NOMO-1 (cell line): Measurements from ENCODE around the gene SCFD2.
"Not testable (repeated sequence)": the region's sequence is repeated elsewhere in the genome, so short reads cannot be mapped to it uniquely, and the experiment has no call there.

Experiments used
- DNase-seq, 2 experiments: peaks; one replicate each; lab custom pipeline; 2025; ENCODE audit not compliant: unreplicated experiment in 2 of 2; lab: John Stamatoyannopoulos, UW

Gene SCFD2

DNA sequence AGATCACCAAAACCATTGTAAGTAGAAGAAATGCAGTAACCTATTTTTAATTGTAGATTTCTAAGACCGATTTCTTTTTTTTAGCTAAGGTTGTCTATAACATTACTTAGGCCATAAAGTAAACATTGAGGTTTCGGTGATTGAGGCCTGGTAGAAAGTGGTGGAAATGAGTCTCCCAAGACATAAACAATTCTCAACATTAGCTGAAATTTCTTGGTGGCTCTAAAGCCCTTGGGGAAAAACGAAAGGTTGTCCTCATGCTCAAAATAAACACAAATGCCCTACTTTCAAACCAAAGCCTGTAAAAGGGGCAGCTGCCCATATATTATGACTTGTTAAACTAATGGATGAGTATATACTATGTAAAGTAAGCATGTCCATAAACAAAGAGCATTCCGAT lies 98.8 kb downstream of the SCFD2 start:
- no peak for DNase-seq

DNA sequence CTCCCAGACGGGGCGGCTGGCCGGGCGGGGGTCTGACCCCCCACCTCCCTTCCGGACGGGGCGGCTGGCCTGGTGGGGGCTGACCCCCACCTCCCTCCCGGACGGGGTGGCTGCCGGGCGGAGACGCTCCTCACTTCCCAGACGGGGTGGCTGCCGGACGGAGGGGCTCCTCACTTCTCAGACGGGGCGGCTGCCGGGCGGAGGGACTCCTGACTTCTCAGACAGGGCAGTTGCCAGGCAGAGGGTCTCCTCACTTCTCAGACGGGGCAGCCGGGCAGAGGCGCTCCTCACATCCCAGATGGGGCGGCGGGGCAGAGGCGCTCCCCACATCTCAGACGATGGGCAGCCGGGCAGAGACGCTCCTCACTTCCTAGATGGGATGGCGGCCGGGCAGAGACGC lies 109.9 kb downstream of the SCFD2 start:
- DNase-seq = not testable (repeated sequence)

DNA sequence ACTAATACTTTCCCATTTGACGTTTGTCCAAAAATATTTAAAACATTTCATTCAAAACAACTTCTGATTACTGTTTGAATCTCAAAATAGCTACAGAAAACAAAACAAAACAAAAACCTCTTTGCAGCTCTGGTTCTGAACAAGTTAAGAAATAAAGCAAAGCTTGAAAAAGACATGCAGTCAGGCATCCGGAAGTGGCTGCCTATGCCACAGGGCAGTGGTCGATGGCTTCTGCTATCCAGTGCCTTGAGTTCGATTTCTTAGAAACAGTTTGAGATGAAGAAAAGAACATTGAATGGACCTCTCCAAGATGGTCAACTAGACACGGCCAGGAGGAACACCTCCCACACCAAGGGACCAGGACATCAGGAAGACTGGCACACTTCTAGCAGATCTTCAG lies 125.3 kb downstream of the SCFD2 start:
- no peak for DNase-seq

DNA sequence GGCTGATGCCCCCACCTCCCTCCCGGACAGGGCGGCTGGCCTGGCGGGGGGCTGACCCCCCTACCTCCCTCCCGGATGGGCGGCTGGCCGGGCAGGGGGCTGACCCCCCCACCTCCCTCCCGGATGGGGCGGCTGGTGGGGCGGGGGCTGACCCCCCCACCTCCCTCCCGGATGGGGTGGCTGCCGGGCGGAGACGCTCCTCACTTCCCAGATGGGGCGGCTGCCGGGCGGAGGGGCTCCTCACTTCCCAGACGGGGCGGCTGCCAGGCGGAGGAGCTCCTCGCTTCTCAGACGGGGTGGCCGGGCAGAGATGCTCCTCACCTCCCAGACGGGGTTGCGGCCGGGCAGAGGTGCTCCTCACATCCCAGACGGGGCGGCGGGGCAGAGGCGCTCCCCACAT lies 127.5 kb downstream of the SCFD2 start:
- not testable (repeated sequence) for DNase-seq

- not testable (repeated sequence) for DNase-seq
Observed at GRCh38 chr4:53237811-53238210, 128.1 kb downstream of the SCFD2 start.

GRCh38 chr4:53236624-53237023 lies 129.2 kb downstream of the SCFD2 start:
- DNase-seq = not testable (repeated sequence)

DNA sequence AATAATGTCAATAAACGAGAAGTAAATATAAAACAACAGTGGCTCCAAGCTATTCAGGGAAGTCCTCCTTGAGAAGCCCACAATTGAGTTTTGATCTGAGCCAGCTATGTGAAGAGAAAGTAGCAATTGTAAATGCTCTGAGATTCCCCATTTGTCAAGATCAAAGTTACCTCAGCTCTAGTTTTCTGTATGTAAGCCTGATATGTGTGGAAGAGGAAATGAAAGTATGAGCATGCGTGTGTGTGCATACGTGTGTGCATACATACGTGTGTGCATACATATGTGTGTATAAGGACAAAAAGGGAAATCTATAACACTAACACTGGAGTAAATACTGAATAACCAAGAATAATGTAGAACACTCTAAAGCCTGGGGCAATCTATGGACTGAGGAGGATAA lies 130.3 kb downstream of the SCFD2 start:
- DNase-seq = no peak

DNA sequence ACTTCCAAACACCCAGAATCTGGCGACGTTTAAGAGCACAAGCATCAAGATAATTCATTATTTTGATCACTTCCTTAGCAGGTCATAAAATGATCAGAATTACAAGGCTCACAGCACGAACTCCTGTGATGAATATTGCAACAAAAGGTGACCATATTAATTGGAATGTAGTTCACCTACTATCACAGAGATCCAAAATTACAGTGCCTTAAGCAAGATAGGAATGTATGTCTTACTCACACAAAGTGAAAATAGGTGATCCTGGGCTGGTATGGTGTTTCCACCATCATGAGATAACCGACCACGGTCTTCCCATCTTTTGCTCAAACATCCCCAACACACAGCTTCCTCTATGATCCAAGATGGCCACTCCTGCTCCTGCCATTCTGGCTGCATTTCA lies 131.2 kb downstream of the SCFD2 start:
- no peak for DNase-seq

- no peak for DNase-seq
Observed at GRCh38 chr4:53234111-53234510, 131.8 kb downstream of the SCFD2 start.

DNA sequence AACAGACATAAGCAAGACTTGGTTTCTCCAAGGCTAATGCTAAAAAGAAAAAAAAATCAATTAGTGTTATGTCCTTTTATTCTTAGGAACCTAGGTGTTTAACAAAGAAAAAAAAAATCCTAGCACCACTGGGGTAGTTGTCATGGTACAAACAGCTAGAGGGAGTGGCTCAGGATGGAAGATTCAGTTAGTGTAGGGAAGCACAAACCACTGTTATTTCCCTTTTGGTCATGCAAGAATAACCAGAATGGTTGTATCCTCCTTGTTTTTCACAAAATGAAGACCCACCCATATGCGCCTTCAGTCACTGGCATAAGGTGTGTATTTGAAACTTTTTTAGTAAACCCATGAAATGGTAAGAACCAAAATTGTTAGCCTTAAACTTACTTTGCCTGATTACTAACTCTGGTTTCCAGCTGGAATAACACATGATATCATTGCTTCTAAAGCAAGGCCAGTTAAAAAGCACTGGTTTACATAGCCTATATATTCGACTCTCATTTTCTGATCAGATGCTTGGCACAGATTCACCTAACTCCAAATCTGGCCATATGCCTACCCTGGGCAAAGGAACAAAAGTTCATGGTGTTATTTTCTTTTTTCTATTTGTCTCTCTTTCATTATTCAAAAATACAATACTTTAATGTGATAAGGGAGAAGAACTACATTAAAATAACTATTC lies 132.6 kb downstream of the SCFD2 start:
- no peak for DNase-seq

DNA sequence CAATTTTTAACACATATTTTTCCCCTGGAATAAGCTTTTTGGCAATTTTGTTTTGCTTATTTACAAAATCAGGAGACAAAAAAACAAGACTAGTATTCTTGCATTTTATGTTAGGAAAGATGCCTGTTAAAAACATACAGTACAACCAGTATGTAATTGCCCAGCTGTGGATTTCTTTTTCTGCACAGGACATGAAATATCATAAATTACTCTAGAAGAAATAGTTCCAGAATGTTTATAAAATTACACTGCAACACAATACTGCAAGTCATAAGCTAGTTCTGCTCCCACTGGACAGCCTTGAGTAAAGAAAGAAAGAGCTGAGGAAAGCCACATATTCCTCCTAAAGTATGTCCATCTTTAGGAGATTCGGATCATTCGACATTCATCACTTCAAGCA lies 133.5 kb downstream of the SCFD2 start:
- DNase-seq = no peak

DNA sequence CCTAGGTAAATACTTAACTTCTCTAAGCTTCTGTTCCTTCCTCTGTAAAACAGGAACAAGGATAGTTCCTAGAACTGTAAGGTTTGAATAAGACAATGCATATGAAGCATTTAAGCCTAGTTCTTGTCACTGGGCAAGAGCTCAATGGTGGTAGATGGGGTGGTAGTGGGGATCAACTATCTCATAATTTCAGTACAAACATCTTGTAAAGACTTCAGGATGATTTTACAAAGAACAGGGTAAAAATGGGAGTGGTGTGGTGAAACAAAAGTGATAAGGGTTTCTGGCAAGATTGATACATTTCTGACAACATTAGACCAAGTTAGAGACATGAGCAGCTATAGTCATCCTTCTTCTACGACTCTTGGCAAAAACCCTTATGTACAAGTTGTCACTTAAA lies 137.8 kb downstream of the SCFD2 start:
- DNase-seq = no peak

DNA sequence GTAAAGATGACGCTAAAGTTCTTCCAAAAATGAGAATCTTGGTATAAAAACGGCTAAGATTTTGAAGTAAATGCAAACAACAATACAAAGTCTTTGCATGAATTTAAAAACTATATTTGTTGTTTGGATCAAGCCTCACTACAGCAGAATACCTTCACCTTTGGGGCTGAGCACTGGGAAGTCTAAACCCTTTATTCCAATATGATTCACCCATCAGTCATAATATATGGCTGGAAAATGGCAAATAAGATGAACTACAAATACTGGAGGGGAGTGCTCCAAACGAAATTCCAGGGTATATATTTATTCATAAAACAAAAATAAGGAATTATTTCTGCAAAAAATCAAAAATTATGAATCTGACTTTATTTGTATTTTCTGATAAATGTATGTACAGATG lies 138.4 kb downstream of the SCFD2 start:
- no peak for DNase-seq

GRCh38 chr4:53221832-53222480 lies 143.9 kb downstream of the SCFD2 start:
- DNase-seq = no peak

DNA sequence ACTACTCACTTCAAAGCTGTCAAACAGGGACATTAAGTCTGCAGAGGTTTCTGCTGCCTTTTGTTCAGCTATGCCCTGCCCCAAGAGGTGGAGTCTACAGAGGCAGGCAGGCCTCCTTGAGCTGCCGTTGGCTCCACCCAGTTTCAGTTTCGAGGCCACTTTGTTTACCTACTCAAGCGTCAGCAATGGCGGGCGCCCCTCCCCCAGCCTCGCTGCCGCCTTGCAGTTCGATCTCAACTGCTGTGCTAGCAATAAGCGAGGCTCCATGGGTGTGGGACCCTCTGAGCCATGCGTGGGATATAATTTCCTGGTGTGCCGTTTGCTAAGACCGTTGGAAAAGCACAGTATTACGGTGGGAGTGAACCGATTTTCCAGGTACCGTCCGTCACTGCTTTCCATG lies 146.7 kb downstream of the SCFD2 start:
- not testable (repeated sequence) for DNase-seq

- no peak for DNase-seq
Observed at GRCh38 chr4:53208753-53209152, 157.1 kb downstream of the SCFD2 start.

DNA sequence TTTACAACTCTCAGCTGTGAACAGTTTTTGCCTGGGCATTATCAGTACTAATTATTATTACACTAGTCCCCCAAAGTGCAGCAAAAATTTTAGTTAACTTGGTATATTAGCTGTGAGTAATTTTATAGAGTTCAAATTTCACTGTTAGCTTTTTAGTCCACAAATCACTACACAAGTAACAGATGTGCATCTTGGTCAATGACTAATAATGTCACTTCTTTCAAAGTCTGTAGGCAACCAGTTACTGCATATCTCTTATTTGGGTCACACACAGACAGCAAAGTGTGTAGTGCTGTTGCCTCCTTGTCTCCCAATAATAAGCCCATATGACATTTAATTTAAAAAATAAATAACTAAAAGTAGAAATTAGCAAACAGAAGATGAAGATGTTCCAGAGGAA lies 159.9 kb downstream of the SCFD2 start:
- DNase-seq = no peak

DNA sequence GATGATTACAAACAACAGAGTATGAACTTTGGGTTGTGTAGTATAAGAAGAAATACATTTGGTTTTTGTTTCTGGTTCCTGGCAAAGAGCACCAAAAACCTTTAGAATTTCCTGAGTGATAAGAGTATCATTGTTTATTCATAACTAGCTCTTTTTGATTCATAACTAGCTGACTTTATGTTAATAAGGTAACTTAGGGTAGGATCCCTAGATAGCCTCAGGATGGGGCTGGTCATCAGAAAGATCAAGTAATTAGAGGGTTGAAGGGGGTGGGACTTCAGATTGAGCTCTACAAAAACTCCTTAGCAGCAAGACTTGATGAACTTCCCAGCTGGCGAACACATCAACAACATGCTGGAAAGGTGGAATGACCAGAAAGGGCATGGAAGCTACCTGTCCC lies 166.5 kb downstream of the SCFD2 start:
- no peak for DNase-seq

DNA sequence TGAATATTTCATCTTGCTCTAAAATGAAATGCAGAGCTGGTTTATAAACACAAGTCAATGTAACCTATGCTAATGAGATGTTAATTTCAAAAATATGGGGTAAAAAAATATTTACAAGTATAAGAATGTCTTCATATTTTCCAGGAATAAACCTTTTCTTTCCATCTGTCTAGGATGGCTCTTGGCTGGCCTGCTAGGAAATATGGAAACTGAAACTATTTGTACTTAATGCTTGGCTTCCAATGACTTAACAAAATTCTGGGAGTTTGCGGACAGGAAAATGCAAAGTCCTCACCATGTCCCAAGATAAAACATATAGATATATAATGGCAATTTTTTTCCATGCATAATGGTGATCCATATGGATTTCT lies 168.1 kb downstream of the SCFD2 start:
- no peak for DNase-seq

GRCh38 chr4:53196882-53197771 lies 168.7 kb downstream of the SCFD2 start:
- DNase-seq = peak; percentile 8 to 53

GRCh38 chr4:53195815-53196661 lies 169.8 kb downstream of the SCFD2 start:
- no peak for DNase-seq
